Measurements from ENCODE around the gene SMIM10L2A. TPM values are rescaled to one million over a fixed set of nuclear protein-coding genes. Genes with fewer than 3 reads are reported as not detected.

SMIM10L2A gene
- total and polyA plus RNA-seq, 10 of the 15 experiments (the other 5 are each of a cell fraction or from before 2014, with no cell fraction given): 0.02 to 0.05 (median 0.03) TPM; not detected in 7

DNA sequence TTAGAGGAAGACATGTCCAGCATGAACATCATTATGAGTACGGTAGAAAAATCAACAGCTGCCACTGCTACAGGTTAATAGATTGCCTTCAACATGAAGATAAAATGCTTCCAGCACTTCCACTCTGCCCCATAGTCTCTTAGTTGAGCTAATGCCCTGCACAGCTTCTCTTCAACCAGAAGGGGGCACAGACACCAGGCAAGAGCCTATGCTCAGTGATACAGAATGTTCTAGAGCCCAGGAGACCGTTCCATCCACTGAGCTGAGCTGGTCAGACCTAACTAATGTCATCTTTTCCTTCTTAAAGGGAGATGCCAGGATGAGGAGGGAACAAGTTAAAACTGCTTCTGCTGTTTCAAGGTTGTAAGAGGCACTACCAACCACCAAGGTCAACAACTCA, 42.2 kb downstream of the SMIM10L2A start (continued):
- TF ChIP-seq, protein P1, sequence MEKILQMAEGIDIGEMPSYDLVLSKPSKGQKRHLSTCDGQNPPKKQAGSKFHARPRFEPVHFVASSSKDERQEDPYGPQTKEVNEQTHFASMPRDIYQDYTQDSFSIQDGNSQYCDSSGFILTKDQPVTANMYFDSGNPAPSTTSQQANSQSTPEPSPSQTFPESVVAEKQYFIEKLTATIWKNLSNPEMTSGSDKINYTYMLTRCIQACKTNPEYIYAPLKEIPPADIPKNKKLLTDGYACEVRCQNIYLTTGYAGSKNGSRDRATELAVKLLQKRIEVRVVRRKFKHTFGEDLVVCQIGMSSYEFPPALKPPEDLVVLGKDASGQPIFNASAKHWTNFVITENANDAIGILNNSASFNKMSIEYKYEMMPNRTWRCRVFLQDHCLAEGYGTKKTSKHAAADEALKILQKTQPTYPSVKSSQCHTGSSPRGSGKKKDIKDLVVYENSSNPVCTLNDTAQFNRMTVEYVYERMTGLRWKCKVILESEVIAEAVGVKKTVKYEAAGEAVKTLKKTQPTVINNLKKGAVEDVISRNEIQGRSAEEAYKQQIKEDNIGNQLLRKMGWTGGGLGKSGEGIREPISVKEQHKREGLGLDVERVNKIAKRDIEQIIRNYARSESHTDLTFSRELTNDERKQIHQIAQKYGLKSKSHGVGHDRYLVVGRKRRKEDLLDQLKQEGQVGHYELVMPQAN (conservative IDR thresholded peaks at IDR 0.05): no peak
- TF ChIP-seq PRDM15 (CRISPR knock-in tag; IDR thresholded peaks at IDR 0.05) (no peak), SREBF2 (IDR thresholded peaks at IDR 0.05; ENCODE audit: low read length) (no peak), RAD51 (IDR thresholded peaks at IDR 0.05) (no peak), RELB (IDR thresholded peaks at IDR 0.05; ENCODE audit: low read depth) (no peak), SP1 (IDR thresholded peaks at IDR 0.05; ENCODE audit: low read depth, low read length) (no peak), RUNX3 (IDR thresholded peaks at IDR 0.05; ENCODE audit: low read length) (no peak), TARDBP (IDR thresholded peaks at IDR 0.05; ENCODE audit: borderline replicate concordance) (no peak), BHLHE40 (IDR thresholded peaks at IDR 0.05; ENCODE audit: borderline replicate concordance in 1 of 2, low read depth in 2 of 2, low read length in 1 of 2) (no peak), NFYA (IDR thresholded peaks at IDR 0.05; ENCODE audit: borderline replicate concordance, low read depth, low read length) (no peak), SMAD5 (IDR thresholded peaks at IDR 0.05; ENCODE audit: low read depth) (no peak), TCF7 (IDR thresholded peaks at IDR 0.05; ENCODE audit: borderline replicate concordance) (no peak), EP300 (IDR thresholded peaks at IDR 0.05; ENCODE audit: borderline replicate concordance in 1 of 2, control insufficient read depth in 1 of 2, low read depth in 2 of 2, low read length in 2 of 2) (no peak), ZNF207 (IDR thresholded peaks at IDR 0.05; ENCODE audit: borderline replicate concordance) (no peak), MEF2B (IDR thresholded peaks at IDR 0.05; ENCODE audit: partially characterized antibody, poor library complexity, severe bottlenecking) (no peak), KAT2A (conservative IDR thresholded peaks at IDR 0.05; ENCODE audit: control insufficient read depth, low read depth, low read length) (no peak), PAX8 (IDR thresholded peaks at IDR 0.05) (no peak), HDAC6 (IDR thresholded peaks at IDR 0.05; ENCODE audit: unreplicated experiment) (no peak), MTA2 (IDR thresholded peaks at IDR 0.05; ENCODE audit: low read depth) (no peak), RAD21 (IDR thresholded peaks at IDR 0.05; ENCODE audit: insufficient read depth, low read depth, low read length) (peak; percentile 33)
- TF ChIP-seq, protein P2, sequence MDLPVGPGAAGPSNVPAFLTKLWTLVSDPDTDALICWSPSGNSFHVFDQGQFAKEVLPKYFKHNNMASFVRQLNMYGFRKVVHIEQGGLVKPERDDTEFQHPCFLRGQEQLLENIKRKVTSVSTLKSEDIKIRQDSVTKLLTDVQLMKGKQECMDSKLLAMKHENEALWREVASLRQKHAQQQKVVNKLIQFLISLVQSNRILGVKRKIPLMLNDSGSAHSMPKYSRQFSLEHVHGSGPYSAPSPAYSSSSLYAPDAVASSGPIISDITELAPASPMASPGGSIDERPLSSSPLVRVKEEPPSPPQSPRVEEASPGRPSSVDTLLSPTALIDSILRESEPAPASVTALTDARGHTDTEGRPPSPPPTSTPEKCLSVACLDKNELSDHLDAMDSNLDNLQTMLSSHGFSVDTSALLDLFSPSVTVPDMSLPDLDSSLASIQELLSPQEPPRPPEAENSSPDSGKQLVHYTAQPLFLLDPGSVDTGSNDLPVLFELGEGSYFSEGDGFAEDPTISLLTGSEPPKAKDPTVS (IDR thresholded peaks at IDR 0.05; ENCODE audit: low read depth, low read length): peak; percentile 69; the same call in 1 of the 2 replicates
- TF ChIP-seq, protein P3, sequence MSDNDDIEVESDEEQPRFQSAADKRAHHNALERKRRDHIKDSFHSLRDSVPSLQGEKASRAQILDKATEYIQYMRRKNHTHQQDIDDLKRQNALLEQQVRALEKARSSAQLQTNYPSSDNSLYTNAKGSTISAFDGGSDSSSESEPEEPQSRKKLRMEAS (IDR thresholded peaks at IDR 0.05; ENCODE audit: low read depth, low read length): no peak
